Breast epithelium (tissue), 4 donors: ENCODE data around the gene APBB2. TPM values are rescaled to one million over a fixed set of nuclear protein-coding genes. Genes with fewer than 3 reads are reported as not detected.

ENCODE experiments used
- DNase-seq, 2 donors: peaks; one replicate each; pipeline ENCODE4 v3.0.0-alpha.2; 2019; ENCODE audit warnings: low spot score in 2 of 2
- H3K27ac ChIP-seq, 2 donors: fragments of 200-600 bp; sonication (generic) in 1 of 2; one replicate each; pipeline ENCODE4 v1.5.1; 2016 to 2019; ENCODE audit warnings: mild to moderate bottlenecking in 1 of 2
- H3K27me3 ChIP-seq, 2 donors: fragments of 200-600 bp; sonication (generic) in 1 of 2; one replicate each; pipeline versions ENCODE4 v1.5.1 to v1.6.0; 2017 to 2019; ENCODE audit warnings: control low read depth in 1 of 2, mild to moderate bottlenecking in 1 of 2
- H3K36me3 ChIP-seq: fragments of 200-600 bp; one replicate; pipeline ENCODE4 v1.5.1; 2019
- H3K4me1 ChIP-seq, 2 donors: fragments of 200-600 bp; sonication (generic); one replicate each; pipeline ENCODE4 v1.5.1; 2016 to 2019; ENCODE audit warnings: control low read depth in 1 of 2
- H3K4me3 ChIP-seq, 3 donors: fragments of 200-600 bp; sonication (generic); 1 replicate in 2 of 3; 2 replicates in 1 of 3; pipeline ENCODE4 v1.5.1; 2016 to 2019; ENCODE audit warnings: mild to moderate bottlenecking in 3 of 3, moderate library complexity in 2 of 3
- H3K9me3 ChIP-seq, 2 donors: fragments of 200-600 bp; sonication (generic) in 1 of 2; one replicate each; pipeline ENCODE4 v1.5.1; 2016 to 2019; ENCODE audit warnings: control low read depth in 1 of 2
- POLR2A ChIP-seq: fragments of 450-650 bp; IDR thresholded peaks from one replicate; pipeline ENCODE4 v1.6.1; 2016; ENCODE audit warnings: antibody characterized with exemption, mild to moderate bottlenecking, moderate library complexity
- POLR2AphosphoS5 ChIP-seq, 3 donors: sonication (generic); formaldehyde crosslinking; IDR thresholded peaks; one replicate each; pipeline ENCODE4 v1.6.1; 2017; ENCODE audit warnings: antibody characterized with exemption in 3 of 3
- intact Hi-C: fragments of 100-400 bp; cut with DNase I; formaldehyde crosslinking; loops from one replicate; pipeline ENCODE4 v1.15.1; 2023; ENCODE audit warnings: low total_unique reads
- total RNA-seq, 3 donors: library from RNA; depleted of rRNA; stranded (reverse); fragments of >200 nt; gene quantifications; one replicate each; pipeline ENCODE4 v1.1.0, GENCODE V29; 2016
- TF ChIP-seq, protein P1 (sequence below), 3 donors: fragments of 450-650 bp; IDR thresholded peaks; one replicate each; pipeline ENCODE4 v1.5.1; 2016 to 2017; ENCODE audit warnings: antibody characterized with exemption in 3 of 3, mild to moderate bottlenecking in 3 of 3, moderate library complexity in 3 of 3

APBB2 gene
- total RNA-seq, 3 donors from 2014 or later: 87.4 to 192 (median 153) TPM

DNA sequence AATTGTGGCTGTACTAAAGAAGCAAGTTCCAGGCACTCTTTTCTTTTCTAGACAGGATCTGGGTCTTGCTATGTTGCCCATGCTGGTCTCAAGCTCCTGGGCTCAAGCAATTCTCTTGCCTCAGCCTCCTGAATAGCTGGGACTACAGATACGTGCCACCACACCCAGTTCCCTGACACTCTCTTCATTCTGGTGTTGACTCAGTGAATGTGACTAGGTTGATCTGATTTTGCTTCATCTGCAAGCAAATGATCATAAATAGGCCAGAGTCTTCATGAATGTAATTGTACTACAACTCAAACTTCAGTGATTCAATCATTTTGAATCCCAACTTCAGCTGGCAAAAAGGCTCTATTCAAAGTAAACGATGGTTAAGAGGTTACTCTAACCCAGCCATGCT, 78.5 kb downstream of the APBB2 start:
- intact Hi-C loops: no loop called here
- H3K4me1 ChIP-seq: no peaks in the 10 kb centered on the region
- H3K27ac ChIP-seq: no peak overlapping the region
- H3K36me3 ChIP-seq: no peaks in the 10 kb centered on the region
- no peak for DNase-seq
- H3K9me3 ChIP-seq: no peaks in the 10 kb centered on the region
- H3K27me3 ChIP-seq: no peaks in the 10 kb centered on the region
- TF ChIP-seq POLR2A (no peak), POLR2AphosphoS5 (IDR thresholded peaks at IDR 0.05) (no peak)
- TF ChIP-seq, protein P1, sequence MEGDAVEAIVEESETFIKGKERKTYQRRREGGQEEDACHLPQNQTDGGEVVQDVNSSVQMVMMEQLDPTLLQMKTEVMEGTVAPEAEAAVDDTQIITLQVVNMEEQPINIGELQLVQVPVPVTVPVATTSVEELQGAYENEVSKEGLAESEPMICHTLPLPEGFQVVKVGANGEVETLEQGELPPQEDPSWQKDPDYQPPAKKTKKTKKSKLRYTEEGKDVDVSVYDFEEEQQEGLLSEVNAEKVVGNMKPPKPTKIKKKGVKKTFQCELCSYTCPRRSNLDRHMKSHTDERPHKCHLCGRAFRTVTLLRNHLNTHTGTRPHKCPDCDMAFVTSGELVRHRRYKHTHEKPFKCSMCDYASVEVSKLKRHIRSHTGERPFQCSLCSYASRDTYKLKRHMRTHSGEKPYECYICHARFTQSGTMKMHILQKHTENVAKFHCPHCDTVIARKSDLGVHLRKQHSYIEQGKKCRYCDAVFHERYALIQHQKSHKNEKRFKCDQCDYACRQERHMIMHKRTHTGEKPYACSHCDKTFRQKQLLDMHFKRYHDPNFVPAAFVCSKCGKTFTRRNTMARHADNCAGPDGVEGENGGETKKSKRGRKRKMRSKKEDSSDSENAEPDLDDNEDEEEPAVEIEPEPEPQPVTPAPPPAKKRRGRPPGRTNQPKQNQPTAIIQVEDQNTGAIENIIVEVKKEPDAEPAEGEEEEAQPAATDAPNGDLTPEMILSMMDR (IDR thresholded peaks at IDR 0.05): no peak
- H3K4me3 ChIP-seq: no peak overlapping the region

DNA sequence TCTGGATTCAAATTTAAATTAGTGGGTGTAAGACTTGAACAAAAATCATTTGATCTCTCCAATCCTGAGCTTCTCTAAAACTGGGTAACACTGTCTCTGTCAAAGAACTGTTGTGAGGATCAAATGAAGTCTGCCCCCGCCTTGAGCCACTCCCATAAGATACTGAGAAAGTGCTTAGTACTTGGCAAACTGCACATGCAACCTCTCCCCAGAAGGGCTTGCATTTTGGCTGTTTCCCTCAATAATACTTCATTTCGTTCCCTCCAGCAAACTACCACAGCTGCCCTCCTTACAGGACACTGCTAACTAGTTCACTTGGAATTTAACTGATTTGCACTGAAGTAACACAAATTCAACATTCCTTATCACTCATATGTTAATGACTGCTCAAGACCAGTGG, 79.8 kb downstream of the APBB2 start:
- no peak for DNase-seq
- Histone ChIP-seq H3K9me3 (no peaks in the 10 kb centered on the region), H3K27ac (peak overlapping the region in 1 of 2 donors; percentile 2)

DNA sequence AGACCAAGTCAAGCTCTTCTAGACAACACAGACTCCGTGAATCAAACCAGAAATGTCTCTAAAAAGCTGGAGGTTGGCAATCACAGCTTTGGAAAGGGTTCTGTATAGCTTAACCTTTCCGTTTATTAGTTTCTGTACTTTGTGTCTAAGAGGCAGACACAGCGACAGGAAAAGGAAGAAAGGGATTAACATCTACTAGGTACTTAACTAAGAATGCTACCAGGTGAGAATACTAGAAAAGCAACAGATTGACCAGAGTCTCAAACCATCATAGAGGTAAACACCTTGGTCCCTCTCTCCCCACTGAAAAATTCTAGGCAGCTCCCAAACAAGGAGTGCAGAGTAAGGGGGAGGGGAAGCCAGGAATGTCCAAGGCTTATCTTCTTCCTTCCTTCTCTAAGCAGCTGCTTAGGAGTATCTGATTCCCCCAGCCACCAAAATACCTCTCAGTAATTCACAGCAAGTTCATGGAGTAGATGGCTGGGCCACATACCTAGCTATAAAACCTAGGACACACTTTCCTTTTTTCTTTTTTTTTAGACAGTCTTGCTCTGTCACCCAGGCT, 80.8 kb downstream of the APBB2 start:
- Histone ChIP-seq H3K27me3 (no peaks in the 10 kb centered on the region), H3K9me3 (no peaks in the 10 kb centered on the region), H3K36me3 (no peaks in the 10 kb centered on the region), H3K27ac (no peak overlapping the region), H3K4me3 (no peak overlapping the region), H3K4me1 (no peaks in the 10 kb centered on the region)
- TF ChIP-seq, protein P1 (IDR thresholded peaks at IDR 0.05): no peak
- TF ChIP-seq POLR2A: no peak
- no peak for TF ChIP-seq POLR2AphosphoS5 (IDR thresholded peaks at IDR 0.05)
- DNase-seq: no peak
- intact Hi-C loops: no loop called here

More for the DNA sequence above, 79.8 kb downstream of the APBB2 start:
- Histone ChIP-seq H3K36me3 (no peaks in the 10 kb centered on the region), H3K4me1 (no peaks in the 10 kb centered on the region), H3K4me3 (no peak overlapping the region), H3K27me3 (no peaks in the 10 kb centered on the region)
- no peak for TF ChIP-seq POLR2AphosphoS5 (IDR thresholded peaks at IDR 0.05)
- TF ChIP-seq, protein P1 (IDR thresholded peaks at IDR 0.05): no peak
- TF ChIP-seq POLR2A: no peak
- intact Hi-C loops: no loop called here

DNA sequence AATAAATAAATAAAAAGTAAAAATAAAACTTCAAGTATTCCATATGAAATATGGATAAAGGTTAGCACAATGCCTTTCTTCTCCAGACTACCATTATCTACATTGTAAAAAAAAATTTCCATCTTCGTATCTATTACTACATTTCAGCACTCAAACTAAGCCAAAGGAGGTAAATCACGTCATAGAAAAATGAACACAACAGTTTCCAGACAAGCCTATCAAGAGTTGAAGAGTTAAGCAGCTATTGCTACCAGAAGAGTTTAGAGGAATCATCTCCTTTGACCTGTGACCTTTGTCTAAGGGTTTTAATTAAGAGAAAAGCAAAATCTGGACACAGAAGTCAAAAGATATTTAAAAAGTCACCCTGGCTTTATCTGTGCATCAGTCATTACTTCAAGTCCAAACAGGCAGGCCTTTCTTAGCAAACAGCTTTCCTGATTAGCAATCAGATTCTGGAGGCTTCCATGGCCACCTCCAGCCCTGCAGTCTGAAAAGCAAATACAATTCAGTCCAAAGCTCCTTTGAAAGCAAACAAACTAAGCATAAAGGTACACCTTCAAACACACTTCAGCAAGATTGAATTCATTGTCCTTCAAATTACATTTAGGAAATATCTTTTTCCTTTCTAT, 82.2 kb downstream of the APBB2 start:
- no peak for DNase-seq
- no peaks in the 10 kb centered on the region for H3K4me1 ChIP-seq

DNA sequence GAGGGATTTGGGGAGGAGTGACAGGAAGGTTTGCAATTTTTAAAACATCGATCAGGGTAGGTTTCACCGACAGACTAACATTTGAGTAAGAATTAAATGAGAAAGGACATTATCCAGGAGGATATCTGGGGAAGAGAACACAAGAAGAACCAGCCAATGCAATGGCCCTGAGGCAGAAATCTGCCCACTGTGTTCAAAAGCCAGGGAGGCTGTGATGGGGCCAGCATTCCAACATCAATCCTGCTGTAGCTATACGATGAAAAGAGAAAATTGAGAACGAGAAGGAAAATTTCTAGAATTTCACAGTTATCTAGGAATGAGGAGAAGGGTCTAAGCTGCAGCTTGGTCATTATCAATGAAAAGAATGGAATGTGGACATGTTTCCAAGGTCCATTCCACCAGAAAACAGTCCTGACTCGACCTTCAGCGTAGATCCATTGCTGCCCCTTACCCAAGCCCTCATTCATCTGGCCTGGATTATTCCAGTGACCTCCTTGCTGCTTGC, 84.4 kb downstream of the APBB2 start:
- no peak for DNase-seq
- Histone ChIP-seq H3K4me3 (no peak overlapping the region), H3K36me3 (no peaks in the 10 kb centered on the region), H3K4me1 (no peaks in the 10 kb centered on the region), H3K27me3 (no peaks in the 10 kb centered on the region), H3K27ac (peak overlapping the region; percentile 11 to 16), H3K9me3 (no peaks in the 10 kb centered on the region)
- intact Hi-C loops: no loop called here
- no peak for TF ChIP-seq POLR2A
- TF ChIP-seq, protein P1 (IDR thresholded peaks at IDR 0.05): no peak
- TF ChIP-seq POLR2AphosphoS5 (IDR thresholded peaks at IDR 0.05): no peak

More for the DNA sequence above, 82.2 kb downstream of the APBB2 start:
- Histone ChIP-seq H3K9me3 (no peaks in the 10 kb centered on the region), H3K36me3 (no peaks in the 10 kb centered on the region), H3K27me3 (no peaks in the 10 kb centered on the region), H3K27ac (no peak overlapping the region), H3K4me3 (no peak overlapping the region)
- TF ChIP-seq, protein P1 (IDR thresholded peaks at IDR 0.05): no peak
- no peak for TF ChIP-seq POLR2A
- no peak for TF ChIP-seq POLR2AphosphoS5 (IDR thresholded peaks at IDR 0.05)
- intact Hi-C loops: no loop called here
